Smooth muscle cell (in vitro differentiated cells): ENCODE data around the gene PLEKHN1. TPM values are rescaled to one million over a fixed set of nuclear protein-coding genes. Genes with fewer than 3 reads are reported as not detected.

ENCODE experiments used
- DNase-seq: peaks from one replicate; lab custom pipeline; 2025; ENCODE audit not compliant: unreplicated experiment; lab: John Stamatoyannopoulos, UW
- H2AFZ ChIP-seq: fragments of 200-600 bp; sonication (generic); 2 replicates; pipeline ENCODE4 v1.6.0; 2016; ENCODE audit warnings: antibody characterized with exemption, low read depth, mild to moderate bottlenecking
- H3F3A ChIP-seq: fragments of 200-600 bp; sonication (generic); 2 replicates; pipeline ENCODE4 v1.6.0; 2017; ENCODE audit warnings: antibody characterized with exemption, low read depth
- H3K27ac ChIP-seq: fragments of 200-600 bp; sonication (generic); 2 replicates; pipeline ENCODE4 v1.5.1; 2016; ENCODE audit warnings: low read depth, mild to moderate bottlenecking
- H3K27me3 ChIP-seq: fragments of 200-600 bp; sonication (generic); 2 replicates; pipeline ENCODE4 v1.6.1; 2016; ENCODE audit warnings: low read depth, mild to moderate bottlenecking
- H3K36me3 ChIP-seq: fragments of 200-600 bp; sonication (generic); 2 replicates; pipeline ENCODE4 v1.5.1; 2016; ENCODE audit warnings: low read depth
- H3K4me1 ChIP-seq: fragments of 200-600 bp; sonication (generic); 2 replicates; pipeline ENCODE4 v1.5.1; 2016; ENCODE audit warnings: low read depth
- H3K4me2 ChIP-seq: fragments of 200-600 bp; sonication (generic); 2 replicates; pipeline ENCODE4 v1.6.0; 2016; ENCODE audit warnings: mild to moderate bottlenecking
- H3K4me3 ChIP-seq: fragments of 200-600 bp; sonication (generic); 2 replicates; pipeline ENCODE4 v1.5.1; 2016; ENCODE audit warnings: mild to moderate bottlenecking
- H3K79me2 ChIP-seq: fragments of 200-600 bp; sonication (generic); 2 replicates; pipeline ENCODE4 v1.6.0; 2016; ENCODE audit warnings: low read depth, mild to moderate bottlenecking
- H3K9ac ChIP-seq: fragments of 200-600 bp; sonication (generic); 2 replicates; pipeline ENCODE4 v1.6.0; 2016; ENCODE audit warnings: low read depth
- H3K9me3 ChIP-seq: fragments of 200-600 bp; sonication (generic); replicated peaks from 2 replicates; pipeline ENCODE4 v1.5.1; 2016; ENCODE audit warnings: low read depth
- H4K20me1 ChIP-seq: fragments of 200-600 bp; sonication (generic); 2 replicates; pipeline ENCODE4 v1.6.0; 2016; ENCODE audit warnings: low read depth
- CTCF ChIP-seq: fragments of 200-600 bp; sonication (generic); IDR thresholded peaks from 2 replicates; pipeline ENCODE4 v1.5.1; 2017; ENCODE audit warnings: borderline replicate concordance, mild to moderate bottlenecking, antibody characterized with exemption; ENCODE audit not compliant: insufficient read depth, poor library complexity, severe bottlenecking
- WGBS: methylation state at CpG from one replicate; pipeline ENCODE4 v1.1.7; 2016; ENCODE audit warnings: low lambda C conversion rate; 5-methylcytosine and 5-hydroxymethylcytosine counted together
- polyA plus RNA-seq: library from polyadenylated mRNA; unstranded; fragments of >200 nt; fragmentation: Nextera tagmentation; extraction: Ambion mirVana; gene quantifications from 2 replicates; pipeline ENCODE4 v1.2.1, GENCODE V29; 2016
- total RNA-seq: library from RNA; depleted of rRNA; stranded (reverse); fragments of >200 nt; gene quantifications from 2 replicates; pipeline ENCODE4 v1.2.3, GENCODE V29; 2014

The PLEKHN1 gene
- total and polyA plus RNA-seq, 2 experiments from 2014 or later: 2.6 to 5.2 TPM

- Histone ChIP-seq H2AFZ (no peak within 1 kb of the TSS), H3K36me3 (no peaks in the 10 kb centered on the region), H3F3A (no peaks in the 10 kb centered on the region), H3K9me3 (no peaks in the 10 kb centered on the region), H3K27me3 (no peaks in the 10 kb centered on the region), H3K9ac (peak within 1 kb of the TSS; percentile 43), H3K4me1 (peaks cover 19% of the 10 kb centered on the region), H3K79me2 (no peaks in the 10 kb centered on the region), H3K4me3 (peak within 1 kb of the TSS; percentile 67), H4K20me1 (peaks cover 22% of the 10 kb centered on the region), H3K4me2 (peak within 1 kb of the TSS; percentile 98), H3K27ac (peak within 1 kb of the TSS; percentile 50)
- 0% methylated on average over 27 of the region's 58 CpGs for WGBS
- no peak for DNase-seq
- no peak for TF ChIP-seq CTCF
Observed at GRCh38 chr1:1020000-1020404, 53.7 kb downstream of the PLEKHN1 start, which contains the start of gene AGRN. Gene AGRN, plus strand, starts transcription at chr1:1020120. Its CDS starts 53 bp downstream, at chr1:1020173.

- Histone ChIP-seq H3K4me2 (peak overlapping the region; percentile 98), H3K27ac (no peak overlapping the region), H3K79me2 (no peaks in the 10 kb centered on the region), H3K9ac (peak overlapping the region; percentile 15), H3K4me3 (peak overlapping the region; percentile 67), H3K36me3 (no peaks in the 10 kb centered on the region), H3K4me1 (peaks cover 21% of the 10 kb centered on the region), H3K9me3 (no peaks in the 10 kb centered on the region), H4K20me1 (peaks cover 22% of the 10 kb centered on the region), H3F3A (no peaks in the 10 kb centered on the region), H2AFZ (no peak overlapping the region), H3K27me3 (no peaks in the 10 kb centered on the region)
- TF ChIP-seq CTCF: no peak
- WGBS: 0% methylated on average over 17 of the region's 59 CpGs
- no peak for DNase-seq
Observed at GRCh38 chr1:1020415-1021009, 54.2 kb downstream of the PLEKHN1 start.

- H3K4me1 ChIP-seq: peaks cover 21% of the 10 kb centered on the region
- DNase-seq: peak; percentile 25
- 30% methylated on average over 32 of the region's 33 CpGs for WGBS
Observed at GRCh38 chr1:1021010-1021919, 55.0 kb downstream of the PLEKHN1 start.

More at GRCh38 chr1:1021010-1021919, 55.0 kb downstream of the PLEKHN1 start:
- H3K9ac ChIP-seq: peak overlapping the region; percentile 15
- H4K20me1 ChIP-seq: peaks cover 29% of the 10 kb centered on the region
- no peaks in the 10 kb centered on the region for H3K27me3 ChIP-seq
- no peak overlapping the region for H2AFZ ChIP-seq
- H3K4me2 ChIP-seq: peak overlapping the region; percentile 98
- H3K4me3 ChIP-seq: peak overlapping the region; percentile 67
- H3K36me3 ChIP-seq: no peaks in the 10 kb centered on the region
- H3K9me3 ChIP-seq: no peaks in the 10 kb centered on the region
- peak overlapping the region; percentile 50 for H3K27ac ChIP-seq
- H3F3A ChIP-seq: no peaks in the 10 kb centered on the region
- H3K79me2 ChIP-seq: no peaks in the 10 kb centered on the region
- TF ChIP-seq CTCF: no peak
